H9 (cell line): ENCODE results near the gene SOSTDC1. TPM values are rescaled to one million over a fixed set of nuclear protein-coding genes. Genes with fewer than 3 reads are reported as not detected.

Experiments used
- DNase-seq: peaks from one replicate; pipeline ENCODE4 v3.0.0-alpha.2; 2017
- H2AFZ ChIP-seq: one replicate; pipeline ENCODE4 v1.6.1; 2013; ENCODE audit warnings: mild to moderate bottlenecking, low read length, control low read depth, moderate library complexity
- H2AK5ac ChIP-seq: 2 replicates; pipeline ENCODE4 v1.6.1; 2013; ENCODE audit warnings: low read length, control low read depth, mixed read lengths; ENCODE audit not compliant: insufficient read length
- H2BK120ac ChIP-seq: one replicate; pipeline ENCODE4 v1.6.1; 2013; ENCODE audit warnings: low read depth, mild to moderate bottlenecking, low read length, control low read depth, inconsistent platforms; ENCODE audit not compliant: poor library complexity, severe bottlenecking
- H2BK12ac ChIP-seq: 2 replicates; pipeline ENCODE4 v1.6.1; 2013; ENCODE audit warnings: low read length, control low read depth, mixed read lengths, low read depth; ENCODE audit not compliant: insufficient read length
- H2BK15ac ChIP-seq: 2 replicates; pipeline ENCODE4 v1.6.1; 2013; ENCODE audit warnings: low read depth, low read length, control low read depth
- H2BK20ac ChIP-seq: one replicate; pipeline ENCODE4 v1.6.1; 2013; ENCODE audit warnings: low read depth, mild to moderate bottlenecking, low read length, control low read depth, inconsistent platforms; ENCODE audit not compliant: poor library complexity, severe bottlenecking
- H2BK5ac ChIP-seq: 2 replicates; pipeline ENCODE4 v1.6.1; 2013; ENCODE audit warnings: low read length, control low read depth, mixed read lengths; ENCODE audit not compliant: insufficient read length
- H3K14ac ChIP-seq: 2 replicates; pipeline ENCODE4 v1.6.1; 2013; ENCODE audit warnings: low read length, control low read depth; ENCODE audit not compliant: insufficient read depth
- H3K18ac ChIP-seq: 2 replicates; pipeline ENCODE4 v1.6.1; 2013; ENCODE audit warnings: low read depth, mild to moderate bottlenecking, mixed read lengths, low read length, control low read depth; ENCODE audit not compliant: insufficient read length
- H3K23ac ChIP-seq: 2 replicates; pipeline ENCODE4 v1.6.1; 2013; ENCODE audit warnings: low read length, control low read depth, mixed read lengths, low read depth; ENCODE audit not compliant: insufficient read length
- H3K23me2 ChIP-seq: 2 replicates; pipeline ENCODE4 v1.6.1; 2013; ENCODE audit warnings: low read depth, mild to moderate bottlenecking, mixed read lengths, low read length, control low read depth; ENCODE audit not compliant: insufficient read length, poor library complexity, severe bottlenecking
- H3K27ac ChIP-seq: 2 replicates; pipeline ENCODE4 v1.5.1; 2013; ENCODE audit warnings: low read length, control low read depth, mixed read lengths, low read depth; ENCODE audit not compliant: insufficient read length
- H3K27me3 ChIP-seq: 2 replicates; pipeline ENCODE4 v1.6.1; 2013; ENCODE audit warnings: low read length, control low read depth, inconsistent platforms; ENCODE audit not compliant: insufficient read depth
- H3K4ac ChIP-seq: 2 replicates; pipeline ENCODE4 v1.6.1; 2013; ENCODE audit warnings: low read depth, mild to moderate bottlenecking, control low read depth, inconsistent platforms, low read length, moderate library complexity
- H3K4me1 ChIP-seq: 2 replicates; pipeline ENCODE4 v1.6.1; 2013; ENCODE audit warnings: low read length, control low read depth, inconsistent platforms; ENCODE audit not compliant: insufficient read depth
- H3K4me2 ChIP-seq: 2 replicates; pipeline ENCODE4 v1.6.1; 2013; ENCODE audit warnings: low read length, control low read depth, mixed read lengths; ENCODE audit not compliant: insufficient read length, insufficient read depth
- H3K56ac ChIP-seq: 2 replicates; pipeline ENCODE4 v1.6.1; 2013; ENCODE audit warnings: low read depth, mild to moderate bottlenecking, mixed read lengths, low read length, control low read depth; ENCODE audit not compliant: insufficient read length
- H3K79me1 ChIP-seq: 2 replicates; pipeline ENCODE4 v1.6.1; 2013; ENCODE audit warnings: low read depth, mild to moderate bottlenecking, moderate library complexity, low read length, control low read depth, inconsistent platforms; ENCODE audit not compliant: insufficient read depth, poor library complexity, severe bottlenecking
- H3K79me2 ChIP-seq: 2 replicates; pipeline ENCODE4 v1.6.1; 2013; ENCODE audit warnings: low read length, control low read depth, inconsistent platforms; ENCODE audit not compliant: insufficient read depth
- H3K9ac ChIP-seq: 2 replicates; pipeline ENCODE4 v1.6.1; 2013; ENCODE audit warnings: low read length, control low read depth, mixed read lengths; ENCODE audit not compliant: insufficient read length; ENCODE audit errors: extremely low read depth
- H3K9me3 ChIP-seq: one replicate; pipeline ENCODE4 v1.6.1; 2013; ENCODE audit warnings: low read depth, low read length, inconsistent platforms; ENCODE audit not compliant: control insufficient read depth
- H3T11ph ChIP-seq: one replicate; pipeline ENCODE4 v1.6.1; 2013; ENCODE audit warnings: mild to moderate bottlenecking, low read length, control low read depth, inconsistent platforms
- H4K20me1 ChIP-seq: one replicate; pipeline ENCODE4 v1.6.1; 2013; ENCODE audit not compliant: control insufficient read depth, insufficient read length, insufficient read depth
- H4K5ac ChIP-seq: 2 replicates; pipeline ENCODE4 v1.6.1; 2013; ENCODE audit warnings: low read depth, mild to moderate bottlenecking, mixed read lengths, low read length, control low read depth; ENCODE audit not compliant: insufficient read length
- H4K8ac ChIP-seq: replicated peaks from 2 replicates; pipeline ENCODE4 v1.6.1; 2013; ENCODE audit warnings: low read length, control low read depth, mixed read lengths, low read depth; ENCODE audit not compliant: insufficient read length
- H4K91ac ChIP-seq: 2 replicates; pipeline ENCODE4 v1.6.1; 2013; ENCODE audit warnings: low read depth, mild to moderate bottlenecking, moderate library complexity, mixed read lengths, low read length, control low read depth; ENCODE audit not compliant: insufficient read length
- H3K27ac Mint-ChIP-seq, 3 experiments: 2 replicates in 2 of 3; 3 replicates in 1 of 3; pipeline ENCODE4 v1.8.0; 2020 to 2021; ENCODE audit warnings: mixed read lengths in 3 of 3, mild to moderate bottlenecking in 1 of 3, moderate library complexity in 1 of 3
- H3K27me3 Mint-ChIP-seq: 2 replicates; pipeline ENCODE4 v1.8.0; 2021; ENCODE audit warnings: low read depth, mild to moderate bottlenecking, moderate library complexity, mixed read lengths
- H3K36me3 Mint-ChIP-seq, 3 experiments: 2 replicates in 2 of 3; 3 replicates in 1 of 3; pipeline ENCODE4 v1.8.0; 2020 to 2021; ENCODE audit warnings: low read depth in 3 of 3, mixed read lengths in 3 of 3; ENCODE audit not compliant: insufficient read depth in 1 of 3
- H3K4me1 Mint-ChIP-seq, 2 experiments: 2 replicates each; pipeline ENCODE4 v1.8.0; 2020; ENCODE audit warnings: mixed read lengths in 2 of 2
- H3K4me3 Mint-ChIP-seq, 2 experiments: 2 replicates in 1 of 2; 3 replicates in 1 of 2; pipeline ENCODE4 v1.8.0; 2020 to 2021; ENCODE audit warnings: mild to moderate bottlenecking in 2 of 2, mixed read lengths in 2 of 2, moderate library complexity in 1 of 2
- H3K9me3 Mint-ChIP-seq, 2 experiments: 2 replicates in 1 of 2; 3 replicates in 1 of 2; pipeline ENCODE4 v1.8.0; 2020; ENCODE audit warnings: mild to moderate bottlenecking in 2 of 2, mixed read lengths in 2 of 2, moderate library complexity in 1 of 2
- CTCF ChIP-seq: fragments of 200-600 bp; sonication (generic); conservative IDR thresholded peaks from 3 replicates; pipeline ENCODE4 v1.8.0; 2021; ENCODE audit warnings: antibody characterized with exemption, mild to moderate bottlenecking
- WGBS: extraction: QIAGEN DNeasy Blood & Tissue Kit; methylation state at CpG from one replicate; pipeline ENCODE4 v1.1.7; 2013; ENCODE audit warnings: missing lambda C conversion rate, low lambda C conversion rate, mixed read lengths; ENCODE audit not compliant: insufficient read length; ENCODE audit errors: extremely low coverage; 5-methylcytosine and 5-hydroxymethylcytosine counted together
- total RNA-seq: library from RNA; stranded (reverse); gene quantifications from 2 replicates; pipeline ENCODE4 v1.2.1, GENCODE V29; 2021

Gene SOSTDC1
- total RNA-seq, 1 experiment from 2014 or later, result not detected

DNA sequence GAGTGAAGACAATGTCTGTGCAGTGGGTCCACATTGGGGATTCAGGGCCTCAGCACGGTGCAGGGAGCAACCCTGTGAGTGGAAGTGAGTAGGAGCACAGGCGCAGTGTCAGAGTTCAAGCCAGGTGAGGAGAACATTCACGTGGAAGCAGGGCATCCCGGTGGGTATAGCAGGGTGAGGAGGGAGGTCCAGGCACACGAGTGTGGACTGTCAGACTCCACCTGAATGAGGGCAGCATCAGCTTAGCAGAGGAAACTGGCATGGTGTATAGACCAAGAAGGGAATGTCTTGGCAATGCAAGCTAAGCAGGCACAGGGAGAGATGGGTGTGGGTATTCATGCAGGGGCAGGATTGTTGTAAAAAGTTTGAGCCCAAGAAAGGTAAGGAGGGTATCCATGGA, 45.8 kb upstream of the SOSTDC1 start:
- H3K4me1 Mint-ChIP-seq, result peaks cover 5 to 14% of the 10 kb centered on the region in 2 experiments; a peak in 3 of 4 replicates
- H3K9me3 ChIP-seq, result no peaks in the 10 kb centered on the region
- no peak for DNase-seq
- H3K27me3 Mint-ChIP-seq, result no peaks in the 10 kb centered on the region
- H3K4me2 ChIP-seq, result no peak overlapping the region
- no peaks in the 10 kb centered on the region for H3K27me3 ChIP-seq
- H2BK20ac ChIP-seq, result no peak overlapping the region
- H4K5ac ChIP-seq, result no peak overlapping the region
- no peak overlapping the region for H3T11ph ChIP-seq
- TF ChIP-seq CTCF, result no peak
- H3K79me1 ChIP-seq, result no peaks in the 10 kb centered on the region
- H4K8ac ChIP-seq, result no peak overlapping the region
- H2AK5ac ChIP-seq, result no peak overlapping the region
- no peaks in the 10 kb centered on the region for H3K23me2 ChIP-seq
- peaks cover 4% of the 10 kb centered on the region; the same call in 1 of the 2 replicates for H3K4me1 ChIP-seq
- no peaks in the 10 kb centered on the region for H3K9me3 Mint-ChIP-seq
- H3K9ac ChIP-seq, result no peak overlapping the region
- no peak overlapping the region for H2BK15ac ChIP-seq
- peak overlapping the region in 1 of 3 experiments; percentile 57; a peak in 1 of 7 replicates for H3K27ac Mint-ChIP-seq
- no peaks in the 10 kb centered on the region for H3K36me3 Mint-ChIP-seq
- H4K20me1 ChIP-seq, result no peaks in the 10 kb centered on the region
- WGBS, result no CpG with 5 or more reads among the region's 5 CpGs
- no peaks in the 10 kb centered on the region for H3K79me2 ChIP-seq
- no peak overlapping the region for H2AFZ ChIP-seq
- H4K91ac ChIP-seq, result no peak overlapping the region
- no peak overlapping the region for H3K14ac ChIP-seq
- no peak overlapping the region for H2BK5ac ChIP-seq
- no peak overlapping the region for H3K18ac ChIP-seq
- H3K23ac ChIP-seq, result no peak overlapping the region
- no peak overlapping the region for H3K4me3 Mint-ChIP-seq
- H2BK12ac ChIP-seq, result no peak overlapping the region
- H3K27ac ChIP-seq, result no peak overlapping the region
- H3K56ac ChIP-seq, result no peak overlapping the region
- H2BK120ac ChIP-seq, result no peak overlapping the region
- H3K4ac ChIP-seq, result no peak overlapping the region
